Measurements from ENCODE around the gene ZNF469.

The ZNF469 gene

GRCh38 chr16:88392616-88393015 lies 9.9 kb downstream of the ZNF469 start:
- DNase-seq (ENCODE audit: low read depth, low spot score): no peak
- POLR2A ChIA-PET: no interaction called here
- H3K4me3 ChIP-seq (ENCODE audit: low read depth, low read length): no peak overlapping the region
- no peak for TF ChIP-seq CTCF (IDR thresholded peaks at IDR 0.05; ENCODE audit: insufficient read depth, low read length, missing control alignments)
- CTCF ChIA-PET: interaction anchor here (2.7 kb wide), 1 partner anchor 9 kb away, joined by 11 read pairs; the partner anchor contains the start of gene ZNF469

DNA sequence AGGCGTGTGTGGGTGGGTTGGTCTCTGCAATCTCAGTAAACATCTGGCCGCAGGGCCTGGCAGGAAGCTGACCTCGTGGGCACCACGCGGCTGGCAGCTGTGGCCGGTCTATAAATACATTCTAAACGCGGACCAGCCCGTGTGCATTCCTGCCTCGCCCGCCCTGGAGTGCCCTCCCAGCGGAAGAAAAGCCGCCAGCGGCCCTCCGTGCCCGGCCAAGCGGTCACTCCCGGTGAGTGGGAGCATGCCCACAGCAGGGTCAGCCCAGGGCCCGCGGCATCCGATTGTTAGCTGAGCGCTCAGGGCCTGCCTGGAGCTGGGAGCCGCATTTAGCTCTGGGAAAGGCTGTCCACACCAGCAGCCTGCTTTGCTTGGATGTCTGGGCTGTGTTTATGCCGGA lies 10.3 kb downstream of the ZNF469 start:
- no peak for DNase-seq (ENCODE audit: low read depth, low spot score)
- no peak for TF ChIP-seq CTCF (IDR thresholded peaks at IDR 0.05; ENCODE audit: insufficient read depth, low read length, missing control alignments)
- ChIA-PET CTCF (interaction anchor here (0.5 to 2.7 kb wide), 3 partner anchors 10 to 846 kb away, joined by 3 to 11 read pairs (median 3); partner anchors contain the start of gene ZNF469), POLR2A (no interaction called here)
- no peak overlapping the region for H3K4me3 ChIP-seq (ENCODE audit: low read depth, low read length)

GRCh38 chr16:88393571-88393970 lies 10.8 kb downstream of the ZNF469 start:
- no peak overlapping the region for H3K4me3 ChIP-seq (ENCODE audit: low read depth, low read length)
- POLR2A ChIA-PET: no interaction called here
- no peak for DNase-seq (ENCODE audit: low read depth, low spot score)
- no peak for TF ChIP-seq CTCF (IDR thresholded peaks at IDR 0.05; ENCODE audit: insufficient read depth, low read length, missing control alignments)
- CTCF ChIA-PET: interaction anchor here (0.5 to 2.7 kb wide), 3 partner anchors 10 to 846 kb away, joined by 3 to 11 read pairs (median 3); partner anchors contain the start of gene ZNF469

DNA sequence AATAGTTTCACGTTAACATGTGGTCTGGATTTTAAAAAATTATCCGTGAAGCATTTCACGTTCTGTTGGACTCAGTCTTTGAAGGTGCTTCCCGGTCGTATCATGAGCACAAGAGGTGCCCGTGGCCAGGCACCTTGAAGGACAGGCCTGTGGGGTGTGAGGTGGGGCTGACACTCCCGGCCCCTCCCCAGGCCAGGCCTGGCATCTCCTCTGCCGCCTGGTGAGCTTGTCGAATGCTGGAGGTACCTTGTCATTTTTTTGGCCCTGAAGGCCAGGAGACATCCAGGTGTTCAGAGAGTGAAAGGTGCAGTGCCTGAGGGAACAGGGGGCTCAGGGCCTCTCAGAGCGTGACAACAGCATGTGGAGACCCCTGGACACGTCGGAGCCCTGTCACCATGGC lies 11.7 kb downstream of the ZNF469 start:
- no peak overlapping the region for H3K4me3 ChIP-seq (ENCODE audit: low read depth, low read length)
- ChIA-PET CTCF (no interaction called here), POLR2A (no interaction called here)
- TF ChIP-seq CTCF (IDR thresholded peaks at IDR 0.05; ENCODE audit: insufficient read depth, low read length, missing control alignments): no peak
- no peak for DNase-seq (ENCODE audit: low read depth, low spot score)

DNA sequence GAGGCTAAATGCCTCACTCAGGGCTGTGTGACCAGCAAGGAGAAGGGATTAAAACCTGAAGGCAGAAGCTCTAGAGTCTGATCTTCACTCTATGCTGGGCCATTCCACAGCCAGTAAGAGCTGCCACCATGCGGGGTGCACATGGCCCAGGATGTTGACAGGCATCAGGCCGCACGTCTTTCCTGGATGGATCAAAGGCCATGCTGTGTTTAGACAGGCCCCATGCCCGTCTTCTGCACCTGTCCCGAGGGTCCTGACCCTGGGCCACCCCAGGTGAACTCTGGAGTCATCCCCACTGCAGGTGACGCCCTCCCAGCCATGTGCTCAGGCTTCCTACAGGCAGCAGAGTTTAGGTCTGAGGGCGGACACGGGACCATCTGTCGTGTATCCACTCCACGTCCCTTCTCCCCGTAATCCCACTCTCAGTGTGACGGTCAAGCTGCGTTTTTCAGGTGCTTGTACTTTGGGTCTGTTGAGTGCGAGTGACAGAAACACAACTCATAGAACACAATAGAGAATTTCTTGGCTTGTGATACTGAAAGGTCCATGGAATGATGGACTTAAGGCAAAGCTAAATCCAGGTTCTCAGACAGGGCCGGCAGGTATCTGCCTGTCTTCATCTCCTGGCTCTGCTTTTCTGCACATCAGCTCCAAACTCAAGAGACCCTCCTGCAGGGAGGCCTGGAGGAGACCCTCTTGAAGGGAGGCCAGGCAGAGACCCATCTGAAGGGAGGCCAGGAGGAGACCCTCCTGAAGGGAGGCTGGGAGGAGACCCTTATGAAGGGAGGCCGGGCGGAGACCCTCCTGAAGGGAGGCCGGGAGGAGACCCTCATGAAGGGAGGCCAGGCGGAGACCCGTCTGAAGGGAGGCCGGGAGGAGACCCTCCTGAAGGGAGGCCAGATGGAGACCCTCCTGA lies 13.2 kb downstream of the ZNF469 start:
- no peak for DNase-seq (ENCODE audit: low read depth, low spot score)
- ChIA-PET POLR2A (no interaction called here), CTCF (no interaction called here)
- no peak for TF ChIP-seq CTCF (IDR thresholded peaks at IDR 0.05; ENCODE audit: insufficient read depth, low read length, missing control alignments)
- H3K4me3 ChIP-seq (ENCODE audit: low read depth, low read length): no peak overlapping the region

DNA sequence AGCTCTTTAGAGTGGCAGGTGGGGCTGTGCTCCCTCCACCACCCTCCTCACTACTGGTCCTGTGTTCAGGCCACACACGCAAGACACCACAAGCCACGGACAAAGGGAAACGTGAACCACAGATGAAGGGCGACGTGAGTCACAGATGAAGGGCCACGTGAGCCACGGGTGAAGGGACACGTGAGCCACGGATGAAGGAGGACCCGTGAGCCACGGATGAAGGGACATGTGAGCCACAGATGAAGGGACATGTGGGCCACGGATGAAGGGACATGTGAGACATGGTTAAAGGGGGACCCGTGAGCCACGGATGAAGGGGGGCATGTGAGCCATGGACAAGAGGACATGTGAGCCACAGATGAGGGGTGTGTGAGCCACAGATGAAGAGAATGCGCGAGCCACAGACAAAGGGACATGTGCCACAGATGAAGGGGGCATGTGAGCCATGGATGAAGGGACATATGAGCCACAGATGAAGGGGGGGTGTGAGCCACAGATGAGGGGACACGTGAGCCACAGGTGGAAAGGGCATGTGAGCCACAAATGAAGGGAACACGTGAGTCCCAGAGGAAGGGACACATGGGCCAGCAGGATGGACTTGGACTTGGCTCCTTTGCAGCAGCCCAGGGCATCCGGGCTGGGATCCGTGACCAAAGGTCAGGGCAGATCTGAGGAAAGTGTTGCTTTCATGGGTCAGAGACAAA lies 15.6 kb downstream of the ZNF469 start:
- ChIA-PET CTCF (interaction anchor here (1.3 kb wide), 1 partner anchor 14 kb away, joined by 4 read pairs; no protein-coding TSS in a partner anchor), POLR2A (no interaction called here)
- TF ChIP-seq CTCF (IDR thresholded peaks at IDR 0.05; ENCODE audit: insufficient read depth, low read length, missing control alignments): no peak
- H3K4me3 ChIP-seq (ENCODE audit: low read depth, low read length): no peak overlapping the region
- DNase-seq (ENCODE audit: low read depth, low spot score): no peak
